HG02870 (cell line): ENCODE data around the gene NFIA.

Source experiments
- ATAC-seq: cut with Tn5 transposase; IDR thresholded peaks from one replicate; pipeline ENCODE4 v1.9.1; 2021; ENCODE audit warnings: mild to moderate bottlenecking, moderate library complexity; ENCODE audit not compliant: unreplicated experiment

The NFIA gene

DNA sequence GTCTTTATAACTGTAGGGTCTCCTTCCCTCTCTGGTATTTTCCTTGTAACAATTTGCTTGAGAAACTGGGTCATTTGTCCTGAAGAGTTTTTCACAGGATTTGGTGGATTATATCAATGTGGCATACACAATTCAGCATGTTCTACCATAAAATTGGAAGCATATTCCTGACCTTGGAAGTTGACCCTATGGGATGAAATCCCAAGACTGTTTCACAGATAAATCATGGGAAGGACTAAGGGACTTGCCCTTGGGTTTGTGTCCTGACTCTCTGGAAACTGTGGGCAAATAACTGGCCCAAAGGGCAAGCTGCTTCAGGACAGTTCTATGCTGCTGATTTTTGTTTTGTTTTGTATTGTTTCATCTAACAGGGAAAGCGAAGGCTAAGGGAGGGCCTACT is 387.0 kb downstream of the NFIA start:
- ATAC-seq, result no peak

DNA sequence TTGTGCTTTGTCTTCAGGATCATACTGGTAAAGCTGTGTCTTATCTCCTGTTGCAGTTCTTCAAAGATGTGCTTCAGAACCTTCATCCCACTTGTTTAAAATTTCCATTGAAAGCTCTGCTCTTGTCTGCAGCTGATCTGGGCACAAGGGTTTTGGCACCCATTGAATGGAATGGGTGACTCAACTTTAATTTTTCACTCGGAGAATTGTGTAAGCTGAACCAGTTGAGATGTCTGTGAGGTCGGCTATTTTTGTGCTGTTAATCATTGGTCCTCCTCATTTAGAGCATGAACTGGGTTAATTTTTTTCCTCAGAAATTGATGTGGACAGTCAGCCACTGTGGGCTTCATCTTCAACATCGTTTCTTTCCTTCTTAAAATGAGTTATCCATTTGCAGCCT is 390.5 kb downstream of the NFIA start:
- no peak for ATAC-seq

DNA sequence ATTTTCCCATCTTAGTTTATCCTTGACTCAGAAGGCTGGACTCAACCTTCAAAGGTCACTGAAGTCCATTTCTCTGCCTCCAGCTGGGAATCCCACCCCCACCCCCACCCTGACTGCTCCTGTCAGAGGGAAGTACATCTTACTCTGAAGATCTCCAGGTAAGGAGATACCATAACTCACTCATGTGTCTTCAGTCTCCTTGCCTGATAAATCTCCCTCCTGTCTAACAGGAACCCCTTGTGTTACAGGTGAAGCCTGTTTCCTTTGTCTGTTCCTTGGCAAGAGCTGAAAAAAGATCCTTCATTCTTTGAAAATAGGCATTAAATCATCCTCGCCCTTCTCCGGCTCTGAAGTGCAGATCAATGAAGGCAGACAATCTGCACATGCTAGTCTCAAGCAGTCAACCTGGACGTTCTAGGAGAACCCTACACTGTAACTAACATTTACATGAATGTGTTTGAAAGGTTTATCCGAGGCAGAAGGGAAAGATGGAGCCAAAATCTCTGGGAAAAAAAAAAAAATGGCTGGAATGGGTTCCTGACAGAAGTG is 392.0 kb downstream of the NFIA start:
- no peak for ATAC-seq

DNA sequence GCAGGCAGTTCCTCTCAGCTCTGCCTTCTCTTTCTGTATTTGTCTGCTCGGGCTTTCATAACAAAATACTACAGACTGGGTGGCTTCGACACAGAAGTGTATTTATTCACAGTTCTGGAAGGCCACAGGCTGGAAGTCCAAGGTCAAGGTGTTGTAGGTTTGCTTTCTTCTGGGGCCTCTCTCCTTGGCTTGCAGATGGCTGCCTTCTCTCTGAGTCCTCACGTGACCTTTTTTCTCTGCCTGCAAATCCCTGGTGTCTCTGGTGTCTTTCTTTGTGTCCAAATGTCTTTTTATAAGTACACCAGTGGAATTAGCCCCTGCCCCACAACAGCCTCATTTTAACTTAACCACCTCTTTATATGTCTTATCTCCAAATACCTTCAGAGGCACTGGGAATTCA is 392.6 kb downstream of the NFIA start:
- no peak for ATAC-seq

DNA sequence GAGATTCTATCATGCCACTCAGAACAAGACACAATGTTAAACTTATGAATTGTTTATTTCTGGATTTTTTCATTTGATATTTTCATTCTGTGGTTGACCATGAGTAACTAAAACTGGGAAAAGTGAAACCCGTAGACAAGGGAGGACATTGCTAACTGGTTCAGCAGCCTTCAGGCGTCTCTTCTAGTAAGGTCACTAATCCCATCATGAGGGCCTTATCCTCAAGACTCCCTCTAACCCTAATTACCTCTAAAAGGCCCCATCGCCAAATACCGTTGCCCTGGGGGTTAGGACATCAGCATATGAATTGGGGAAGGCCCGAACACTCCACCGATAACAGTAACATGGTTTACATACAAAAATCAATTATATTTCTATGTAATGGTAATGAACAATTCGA is 394.9 kb downstream of the NFIA start:
- ATAC-seq, result no peak

DNA sequence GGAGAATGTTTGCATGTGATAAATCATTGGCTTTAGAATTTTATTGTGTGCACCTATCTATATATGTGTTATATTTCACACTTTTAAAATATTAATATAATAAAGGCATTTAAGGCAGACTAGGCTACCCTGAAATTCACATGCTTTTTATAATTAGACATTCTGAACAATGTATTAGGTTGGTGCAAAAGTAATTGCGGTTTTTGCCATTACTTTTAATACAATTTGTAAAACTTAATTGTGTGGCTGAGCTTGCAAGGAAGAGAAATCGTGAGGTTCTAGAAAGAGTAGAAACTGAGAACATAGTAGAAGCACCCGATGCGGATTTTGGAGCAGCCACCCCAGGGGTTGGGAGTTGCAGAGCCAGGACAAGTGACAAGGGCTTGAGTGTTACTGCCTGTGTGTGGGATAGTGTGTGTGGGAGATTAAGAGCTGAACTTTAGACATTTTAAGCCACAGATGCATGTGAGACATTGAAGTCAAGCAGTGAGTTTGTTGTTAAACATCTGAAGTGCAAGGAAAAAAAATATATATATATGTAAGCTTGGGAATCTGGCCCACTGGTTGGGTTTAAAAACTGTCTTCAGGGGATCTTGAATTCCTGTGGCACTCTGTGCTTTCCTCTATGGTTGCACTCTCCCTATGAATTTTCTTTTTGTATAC is 398.0 kb downstream of the NFIA start:
- no peak for ATAC-seq

DNA sequence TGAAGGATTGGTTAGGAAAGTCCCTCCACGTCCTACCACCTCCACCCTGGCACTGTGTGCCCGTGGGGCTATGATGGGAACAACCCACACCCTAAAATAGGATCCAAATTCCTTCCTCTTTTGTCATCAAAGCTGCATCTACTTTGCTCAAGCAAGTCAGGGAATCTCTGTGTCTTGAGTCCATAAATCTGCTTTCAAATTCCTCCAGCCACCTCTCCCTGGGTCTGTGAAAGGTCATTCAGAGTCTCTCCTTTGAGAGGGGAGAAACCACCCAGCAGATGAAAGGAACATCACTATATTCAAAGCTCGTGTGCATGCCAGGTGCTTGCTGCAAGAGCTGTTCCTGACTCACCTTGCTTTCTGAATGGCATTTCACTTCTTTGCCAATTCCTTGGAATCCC is 399.0 kb downstream of the NFIA start:
- no peak for ATAC-seq

DNA sequence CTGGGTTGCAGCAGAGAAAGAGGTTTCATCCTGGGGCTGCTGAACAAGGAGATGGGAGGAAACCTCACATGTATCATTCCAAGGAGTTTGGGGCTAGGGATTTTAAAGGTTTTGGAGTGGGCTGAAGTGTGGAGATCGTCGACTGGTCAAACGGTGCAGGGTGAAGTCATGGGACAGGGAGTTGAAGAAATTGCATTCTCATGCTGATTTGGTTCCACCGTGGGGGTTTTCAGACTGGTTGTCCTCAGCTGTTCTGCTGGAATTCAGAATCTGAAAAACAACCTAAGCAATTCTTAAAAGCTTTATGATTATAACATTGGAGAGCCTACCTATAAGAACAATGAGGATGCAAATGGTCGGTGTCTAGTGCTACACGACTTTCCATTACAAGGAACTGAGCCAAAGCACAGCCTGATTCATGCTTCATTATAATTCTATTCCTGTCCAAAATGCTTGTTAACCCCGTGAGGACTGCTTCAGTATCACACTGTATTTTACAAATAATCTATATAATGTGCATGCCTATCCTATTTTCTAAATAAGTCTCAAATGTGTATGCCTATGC is 399.9 kb downstream of the NFIA start:
- no peak for ATAC-seq

DNA sequence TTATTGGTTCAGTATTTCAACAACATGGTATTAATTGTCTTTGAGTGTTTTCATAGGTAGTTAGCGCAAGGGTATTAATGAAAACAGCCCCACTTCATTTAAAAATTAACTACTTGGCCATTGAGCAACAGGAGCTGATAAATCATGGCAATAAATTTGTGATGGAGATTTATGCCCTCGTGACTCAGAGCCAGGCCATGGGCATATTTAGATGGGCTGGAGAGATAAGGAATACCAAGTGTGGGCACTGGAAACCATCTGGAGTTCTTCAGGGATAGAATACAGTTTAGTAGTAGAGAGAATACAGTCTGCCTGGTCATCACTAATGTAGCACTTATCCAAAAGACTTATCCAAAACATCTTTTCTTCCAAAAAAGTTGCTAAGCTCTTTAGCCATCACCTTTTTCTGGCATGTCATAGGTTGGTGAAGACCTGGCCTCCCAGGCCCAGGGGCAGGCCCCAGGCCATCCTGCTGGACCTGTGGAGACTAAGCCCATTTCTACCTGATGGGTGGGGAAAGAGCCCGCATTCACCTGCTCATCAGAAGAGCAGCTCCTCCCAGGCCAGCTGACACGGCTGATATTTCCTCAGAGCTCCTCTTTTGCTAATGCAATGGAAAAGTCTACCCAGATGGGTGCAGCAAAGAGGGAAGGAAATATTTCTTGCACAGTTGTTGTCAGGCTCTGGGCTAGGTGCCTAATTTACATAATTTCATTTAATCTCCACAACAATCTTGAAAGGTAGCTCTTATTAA is 404.6 kb downstream of the NFIA start:
- ATAC-seq, result no peak

DNA sequence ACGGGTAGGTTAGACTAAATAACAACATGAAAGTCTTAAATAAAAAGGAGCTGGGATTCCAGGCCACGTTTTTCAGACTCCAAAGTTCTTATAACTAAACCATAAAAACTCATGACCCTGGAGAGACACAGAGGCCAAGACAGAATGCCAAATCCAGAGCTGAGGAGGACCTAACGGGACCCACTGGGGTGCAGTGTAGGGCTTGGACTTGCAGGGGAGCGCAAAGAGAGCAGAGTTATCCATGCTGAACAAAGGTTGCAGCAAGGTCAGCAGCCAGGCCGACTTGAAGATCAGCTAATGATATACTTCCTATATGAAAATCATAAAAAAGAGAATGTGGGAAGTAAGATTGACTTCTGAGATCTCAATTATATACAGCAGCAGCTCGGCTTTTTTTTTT is 405.4 kb downstream of the NFIA start:
- no peak for ATAC-seq

DNA sequence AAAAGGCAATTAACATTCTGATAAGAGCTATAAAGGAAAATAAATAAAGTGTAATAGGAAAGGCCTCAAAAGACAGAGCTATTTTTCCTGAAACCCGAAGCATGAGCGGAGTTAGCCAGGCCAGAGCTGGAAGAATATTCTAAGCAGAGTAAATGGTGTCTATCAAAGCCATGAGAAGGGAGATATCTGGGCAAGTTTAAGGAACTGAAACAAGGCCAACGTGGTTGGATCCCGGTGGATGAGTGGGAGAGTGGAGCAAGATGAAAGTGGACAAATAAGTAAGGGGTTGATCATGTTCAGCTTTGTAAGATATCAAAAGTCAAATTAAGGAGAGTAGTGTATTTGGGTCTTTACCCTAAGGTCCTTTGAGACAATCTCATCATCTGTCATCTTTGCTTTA is 408.6 kb downstream of the NFIA start:
- ATAC-seq, result no peak

DNA sequence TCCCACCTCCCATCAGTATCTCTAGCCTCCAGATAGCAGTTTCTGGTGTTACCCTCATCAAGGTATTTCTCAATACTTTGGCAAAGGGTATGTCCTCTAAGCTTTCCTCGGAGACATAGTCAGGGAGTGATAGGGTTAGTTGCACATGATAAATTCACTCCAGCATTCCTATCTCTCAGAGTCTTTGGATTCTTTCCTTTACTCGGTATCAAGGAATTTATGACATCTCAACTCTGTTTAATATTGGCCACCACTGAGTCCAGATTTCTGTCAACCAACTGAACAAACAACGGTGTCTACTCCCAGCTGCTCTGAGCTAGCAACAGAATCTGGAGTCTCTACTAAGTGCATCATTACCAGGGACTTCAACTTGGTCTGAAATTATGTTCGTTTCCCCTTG is 409.1 kb downstream of the NFIA start:
- ATAC-seq, result no peak

DNA sequence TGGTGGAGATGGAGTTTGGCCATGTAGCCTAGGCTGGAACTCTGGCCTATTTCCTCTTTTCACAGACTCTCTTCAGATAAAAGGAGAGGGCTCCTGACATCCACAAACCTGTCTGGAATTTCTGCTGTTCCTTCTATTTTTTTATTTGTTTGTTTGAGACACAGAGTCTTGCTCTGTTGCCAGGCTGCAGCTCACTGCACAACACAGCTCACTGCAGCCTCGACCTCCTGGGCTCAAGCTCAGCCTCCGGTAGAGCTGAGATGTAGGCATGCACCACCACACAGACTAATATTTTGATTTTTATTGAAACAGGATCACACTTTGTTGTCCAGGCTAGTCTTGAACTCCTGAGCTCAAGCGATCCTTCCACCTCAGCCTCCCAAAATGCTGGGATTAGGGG is 411.6 kb downstream of the NFIA start:
- no peak for ATAC-seq

DNA sequence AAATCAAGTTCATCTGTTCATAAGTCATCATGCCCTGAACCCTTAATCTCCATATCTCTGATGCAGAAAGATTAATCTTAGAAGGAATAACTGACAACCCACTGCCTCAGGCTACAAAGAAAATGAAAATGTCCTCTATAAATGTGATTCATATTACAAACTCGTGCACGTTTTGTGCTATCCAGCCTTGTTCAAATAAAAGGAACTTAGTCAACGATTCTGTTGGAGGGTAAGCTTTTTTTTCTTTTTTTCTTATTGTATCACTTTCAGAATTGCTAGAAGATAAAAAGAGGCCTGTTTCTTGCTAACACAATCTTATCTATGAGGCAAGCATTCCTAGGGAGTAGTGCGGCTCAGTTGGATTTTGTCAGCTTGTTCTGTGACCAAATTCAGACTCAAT is 414.1 kb downstream of the NFIA start:
- ATAC-seq, result no peak

DNA sequence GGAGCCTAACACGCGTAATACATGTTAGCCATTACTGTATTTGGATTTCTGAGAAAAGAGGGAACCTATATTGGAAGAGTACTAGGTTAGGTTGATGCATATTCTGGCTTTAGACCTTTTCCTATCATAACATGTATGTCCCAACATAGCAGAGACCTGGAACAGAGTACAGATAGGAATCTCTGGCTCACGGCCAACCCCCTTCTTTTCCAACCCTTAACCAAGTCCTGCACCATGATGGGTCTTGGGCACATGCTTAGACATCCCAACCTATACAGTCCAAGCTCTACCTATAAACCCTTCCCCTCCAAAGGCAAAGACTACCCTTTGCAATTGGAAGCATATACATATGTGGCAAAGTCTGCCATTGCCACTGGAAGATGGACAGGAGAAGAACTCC is 414.7 kb downstream of the NFIA start:
- no peak for ATAC-seq

DNA sequence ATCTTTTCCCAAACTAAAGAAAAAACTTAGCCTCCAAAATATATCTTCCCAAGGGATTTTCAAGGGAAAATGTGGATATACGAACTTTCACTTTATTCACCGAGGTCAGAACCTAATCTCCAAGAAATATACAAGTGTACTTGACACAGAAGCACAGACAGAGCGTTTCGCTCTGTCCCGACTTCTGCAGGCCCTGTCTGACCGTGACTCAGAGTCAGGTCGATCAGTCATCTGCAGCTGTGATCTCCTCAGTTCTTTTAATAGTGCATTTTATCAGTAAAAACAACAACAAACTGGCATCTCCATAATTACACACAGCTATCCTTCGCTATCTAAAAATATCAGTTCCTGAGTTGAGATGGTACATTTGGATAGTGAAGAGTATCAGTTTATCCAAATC is 416.0 kb downstream of the NFIA start:
- no peak for ATAC-seq

DNA sequence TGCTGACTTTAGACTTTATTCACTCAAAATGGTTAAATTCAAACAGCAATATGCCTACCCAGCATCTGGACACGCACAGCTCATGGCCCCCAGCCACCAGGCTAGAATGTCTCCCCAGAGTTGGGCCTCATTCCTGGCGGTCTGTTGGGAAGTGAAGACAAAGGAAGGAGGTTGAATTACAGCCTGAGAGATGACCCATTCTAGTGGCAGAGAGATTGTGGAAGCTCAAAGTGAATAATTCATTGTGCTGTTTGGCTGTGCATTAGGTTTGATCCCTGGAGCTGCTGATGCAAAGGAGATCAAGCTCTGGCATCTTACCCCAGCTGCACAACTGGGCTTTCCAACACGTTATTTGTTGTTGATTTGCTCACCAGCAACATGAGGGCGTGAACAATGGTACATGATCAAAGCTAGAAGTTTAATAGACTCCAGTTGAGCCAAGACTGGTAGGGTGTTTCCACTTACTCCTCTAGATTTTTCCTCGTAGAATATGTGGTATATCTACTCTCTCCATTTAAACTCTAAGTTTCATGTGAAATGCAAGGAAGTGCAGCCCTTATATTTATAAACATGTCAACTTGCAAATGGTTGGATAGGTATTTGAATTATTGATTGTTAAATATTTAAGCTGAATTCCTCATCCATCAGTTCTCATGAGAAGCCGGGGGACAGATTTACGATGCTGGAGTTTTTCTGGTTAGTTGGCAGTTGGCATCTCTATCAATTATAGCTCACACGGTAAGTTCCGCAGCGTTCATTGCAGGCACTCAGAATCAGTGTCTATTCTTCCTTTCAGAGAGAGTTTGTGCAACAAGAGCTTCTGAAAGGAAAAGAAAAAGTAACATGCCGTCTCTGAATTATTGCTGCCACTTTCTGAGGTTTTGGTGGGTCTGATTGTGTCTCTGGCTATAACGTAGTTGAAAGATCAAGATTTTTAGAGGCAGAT is 419.9 kb downstream of the NFIA start:
- no peak for ATAC-seq

DNA sequence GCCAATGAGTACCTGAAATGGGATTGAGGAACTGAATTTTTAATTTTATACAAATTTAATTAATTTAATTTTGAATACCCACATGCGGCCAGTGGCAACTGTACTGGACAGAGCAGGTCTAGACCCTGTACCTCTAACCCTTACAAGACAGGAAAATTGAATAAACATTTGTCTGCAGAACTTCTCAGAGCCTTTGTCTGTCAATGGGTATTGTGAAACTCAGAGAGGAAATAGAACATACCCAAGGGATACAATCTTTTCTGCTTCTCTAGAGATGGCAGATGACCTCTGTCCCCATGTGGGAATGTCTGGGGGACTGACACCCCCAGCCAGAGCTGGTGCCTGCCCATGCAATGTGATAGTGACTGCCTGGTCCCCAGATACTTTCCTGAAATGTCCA is 421.9 kb downstream of the NFIA start:
- ATAC-seq, result no peak

DNA sequence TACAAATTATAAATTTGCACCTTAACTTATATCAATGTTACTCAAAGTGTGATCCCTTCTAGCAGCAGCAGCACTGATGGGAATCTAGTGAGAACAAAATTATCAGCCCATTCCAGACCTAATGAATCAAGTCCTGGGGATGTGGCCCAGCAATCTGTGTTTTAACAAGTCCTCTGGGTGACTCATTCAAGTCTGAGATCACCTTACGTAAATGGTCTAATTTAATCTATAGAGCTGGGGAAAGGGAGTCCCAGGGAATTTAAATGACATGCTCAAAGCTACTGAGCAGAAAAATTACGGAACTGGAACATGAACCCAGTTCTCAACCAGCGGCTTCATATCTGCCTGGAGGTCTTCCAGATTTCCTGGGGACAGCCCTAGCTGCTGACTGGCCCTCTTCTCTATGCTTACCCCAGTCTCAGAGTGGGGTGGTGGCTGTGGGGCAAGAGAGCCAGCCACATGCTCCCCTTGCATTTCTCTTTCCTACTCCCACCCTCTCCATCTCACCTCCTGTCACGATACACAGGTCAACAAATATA is 422.6 kb downstream of the NFIA start:
- no peak for ATAC-seq

DNA sequence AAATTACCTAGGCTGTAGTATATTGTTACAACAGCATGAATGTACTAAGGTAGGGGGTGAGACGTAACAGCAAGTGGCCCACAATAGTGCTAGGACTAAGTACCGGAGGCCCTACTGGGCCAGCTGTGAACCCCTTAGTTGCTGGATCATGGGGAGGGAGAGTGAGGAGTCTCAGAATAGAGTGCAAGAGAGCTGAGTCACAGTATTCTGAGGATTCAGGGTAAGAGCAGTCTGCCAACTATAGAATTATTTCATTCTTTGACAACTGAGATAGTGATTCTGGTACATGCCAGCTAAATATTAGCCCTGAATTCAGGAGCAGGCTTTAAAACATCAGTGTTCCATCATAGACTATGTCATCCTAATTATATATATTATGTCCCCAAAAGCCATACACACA is 423.9 kb downstream of the NFIA start:
- no peak for ATAC-seq

DNA sequence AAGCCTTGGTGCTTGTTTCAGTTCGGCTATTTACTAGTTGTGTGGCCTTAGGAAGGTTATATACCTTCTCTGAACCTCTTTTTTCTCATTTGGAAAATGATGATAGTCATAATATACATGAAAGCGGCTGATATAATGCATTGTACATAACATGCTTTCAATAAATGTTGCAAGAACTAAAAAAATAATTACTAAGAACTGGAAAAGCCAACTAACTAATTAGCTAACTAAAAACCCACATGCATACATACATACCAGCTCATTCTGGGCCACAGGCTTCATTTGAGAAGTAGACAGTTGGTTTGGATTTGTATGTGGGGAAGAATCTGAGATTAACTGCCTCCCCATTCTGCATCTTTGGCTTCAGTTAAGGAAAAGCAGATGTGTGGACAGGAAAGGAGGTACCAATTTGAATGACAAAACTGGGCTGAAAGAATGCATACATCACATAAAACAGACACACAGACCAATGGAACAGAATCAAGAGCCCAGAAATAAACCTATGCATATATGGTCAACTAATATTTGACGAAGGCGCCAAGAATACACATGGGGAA is 424.7 kb downstream of the NFIA start:
- ATAC-seq, result no peak
